Endothelial cell (in vitro differentiated cells): Measurements from ENCODE around the gene TMTC1. TPM values are rescaled to one million over a fixed set of nuclear protein-coding genes. Genes with fewer than 3 reads are reported as not detected.

Experiments used
- DNase-seq: peaks from one replicate; pipeline ENCODE4 v3.0.0; 2021; ENCODE audit warnings: low spot score
- H3K27ac Mint-ChIP-seq: one replicate; pipeline ENCODE4 v1.8.0; 2021; ENCODE audit warnings: mixed read lengths, inconsistent platforms; ENCODE audit not compliant: unreplicated experiment
- H3K27me3 Mint-ChIP-seq: one replicate; pipeline ENCODE4 v1.8.0; 2021; ENCODE audit warnings: mild to moderate bottlenecking, moderate library complexity, mixed read lengths, inconsistent platforms; ENCODE audit not compliant: unreplicated experiment
- H3K36me3 Mint-ChIP-seq: one replicate; pipeline ENCODE4 v1.8.0; 2021; ENCODE audit warnings: mild to moderate bottlenecking, low read depth, mixed read lengths, inconsistent platforms; ENCODE audit not compliant: unreplicated experiment
- H3K4me1 Mint-ChIP-seq: one replicate; pipeline ENCODE4 v1.8.0; 2021; ENCODE audit warnings: mild to moderate bottlenecking, mixed read lengths, inconsistent platforms; ENCODE audit not compliant: unreplicated experiment
- H3K4me3 Mint-ChIP-seq: one replicate; pipeline ENCODE4 v1.8.0; 2021; ENCODE audit warnings: mild to moderate bottlenecking, mixed read lengths, inconsistent platforms; ENCODE audit not compliant: unreplicated experiment
- H3K9me3 Mint-ChIP-seq: one replicate; pipeline ENCODE4 v1.8.0; 2021; ENCODE audit warnings: mixed read lengths, inconsistent platforms; ENCODE audit not compliant: unreplicated experiment
- CTCF ChIP-seq: fragments of 200-600 bp; sonication (generic); IDR thresholded peaks from one replicate; pipeline ENCODE4 v1.5.0; 2021; ENCODE audit warnings: antibody characterized with exemption; ENCODE audit not compliant: unreplicated experiment
- total RNA-seq: library from RNA; stranded (reverse); fragmentation: NEBNext Ultra II Directional; extraction: Animal tissue kit (Norgen Biotek cat#: 25700); gene quantifications from one replicate; pipeline ENCODE4 v1.2.1, GENCODE V29; 2021; ENCODE audit not compliant: unreplicated experiment

The TMTC1 gene
- total RNA-seq, 1 donor from 2014 or later: 0.95 TPM

DNA sequence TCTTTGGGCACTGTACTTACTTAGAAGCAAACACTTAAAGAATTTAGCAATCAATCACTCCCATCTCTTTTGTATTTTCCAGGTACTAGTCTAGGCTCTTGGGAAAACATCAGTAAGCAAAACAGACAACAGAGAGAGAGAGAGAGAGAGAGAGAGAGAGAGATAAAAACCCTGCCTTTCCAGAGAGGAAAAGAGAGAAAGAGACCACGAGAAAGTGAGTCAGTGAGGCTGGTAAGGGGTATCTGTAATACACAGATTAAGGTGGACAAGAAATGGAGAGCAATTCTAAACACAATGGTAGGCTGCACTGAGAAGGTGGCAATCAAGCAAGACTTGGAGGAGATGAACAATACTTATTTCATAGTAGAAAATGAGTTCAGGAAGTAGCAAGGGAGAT lies 166.3 kb downstream of the TMTC1 start:
- no peak for TF ChIP-seq CTCF
- Mint-ChIP-seq H3K4me1 (no peaks in the 10 kb centered on the region), H3K4me3 (no peak overlapping the region), H3K36me3 (no peaks in the 10 kb centered on the region), H3K27ac (no peak overlapping the region), H3K9me3 (no peaks in the 10 kb centered on the region), H3K27me3 (no peaks in the 10 kb centered on the region)
- no peak for DNase-seq

GRCh38 chr12:29616664-29617406 lies 166.9 kb downstream of the TMTC1 start:
- H3K4me1 Mint-ChIP-seq: no peaks in the 10 kb centered on the region

DNA sequence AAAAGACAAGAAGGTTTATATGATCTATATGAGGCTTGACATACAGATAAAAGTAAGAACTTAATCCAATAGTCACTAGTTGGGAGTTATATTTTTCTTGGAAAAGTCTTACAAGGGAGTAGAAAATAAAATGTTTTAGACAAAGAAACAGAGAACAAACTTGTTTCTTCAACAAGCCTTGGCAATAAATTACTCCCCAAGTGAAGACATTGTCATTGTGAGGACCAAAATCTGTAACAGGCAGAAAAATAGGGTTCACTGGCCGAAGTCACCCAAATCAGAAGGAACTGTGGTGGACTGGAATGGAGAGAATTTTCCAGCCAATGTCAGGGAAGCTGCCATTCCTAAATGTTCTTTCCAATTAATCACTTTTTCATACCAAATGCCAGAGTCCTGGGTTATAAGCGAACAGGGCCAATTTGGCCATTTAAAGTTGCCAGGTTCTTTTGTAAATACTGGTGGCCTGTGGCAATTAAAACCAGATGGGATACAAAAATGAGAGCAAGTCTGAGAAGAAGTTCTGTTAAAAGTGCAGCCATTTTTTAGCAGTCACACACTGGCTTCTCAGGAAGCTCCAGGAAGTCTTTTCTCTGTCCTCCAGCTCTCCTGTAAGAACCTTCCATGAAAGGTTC lies 168.9 kb downstream of the TMTC1 start:
- no peak for DNase-seq
- no peak for TF ChIP-seq CTCF
- Mint-ChIP-seq H3K4me3 (no peak overlapping the region), H3K4me1 (no peaks in the 10 kb centered on the region), H3K36me3 (no peaks in the 10 kb centered on the region), H3K9me3 (no peaks in the 10 kb centered on the region), H3K27ac (no peak overlapping the region), H3K27me3 (no peaks in the 10 kb centered on the region)

More at GRCh38 chr12:29616664-29617406, 166.9 kb downstream of the TMTC1 start:
- no peaks in the 10 kb centered on the region for H3K9me3 Mint-ChIP-seq
- no peak overlapping the region for H3K4me3 Mint-ChIP-seq
- H3K27me3 Mint-ChIP-seq: no peaks in the 10 kb centered on the region
- DNase-seq: no peak
- H3K27ac Mint-ChIP-seq: no peak overlapping the region
- no peak for TF ChIP-seq CTCF
- H3K36me3 Mint-ChIP-seq: no peaks in the 10 kb centered on the region

DNA sequence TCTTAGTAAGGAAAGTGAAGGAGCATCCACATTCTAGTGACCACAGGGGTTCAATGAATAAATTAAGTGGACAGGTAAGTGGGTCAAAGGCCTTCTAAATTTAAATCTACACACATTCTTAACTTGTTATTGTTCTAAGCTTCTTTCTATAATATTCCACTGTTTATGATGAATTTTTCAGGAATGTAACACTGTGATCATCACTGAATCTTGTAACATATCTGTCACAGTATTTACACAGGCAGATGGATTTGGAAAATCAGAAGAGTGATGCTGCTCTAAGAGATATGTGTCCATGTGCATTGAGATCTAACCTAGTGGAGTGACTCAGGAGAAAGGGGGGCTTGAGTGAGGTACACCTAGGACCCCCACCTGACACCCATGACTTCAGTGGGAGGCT lies 170.8 kb downstream of the TMTC1 start:
- no peaks in the 10 kb centered on the region for H3K36me3 Mint-ChIP-seq
- H3K27me3 Mint-ChIP-seq: no peaks in the 10 kb centered on the region
- no peaks in the 10 kb centered on the region for H3K4me1 Mint-ChIP-seq
- no peak overlapping the region for H3K27ac Mint-ChIP-seq
- no peak for DNase-seq
- H3K4me3 Mint-ChIP-seq: no peak overlapping the region
- no peak for TF ChIP-seq CTCF
- H3K9me3 Mint-ChIP-seq: no peaks in the 10 kb centered on the region

GRCh38 chr12:29611906-29612305 lies 171.8 kb downstream of the TMTC1 start:
- H3K36me3 Mint-ChIP-seq: no peaks in the 10 kb centered on the region
- H3K27me3 Mint-ChIP-seq: no peaks in the 10 kb centered on the region
- no peaks in the 10 kb centered on the region for H3K4me1 Mint-ChIP-seq
- no peaks in the 10 kb centered on the region for H3K9me3 Mint-ChIP-seq
- no peak for TF ChIP-seq CTCF
- H3K27ac Mint-ChIP-seq: no peak overlapping the region
- no peak overlapping the region for H3K4me3 Mint-ChIP-seq
- no peak for DNase-seq
